Right atrium auricular region (tissue), 2 donors: ENCODE data around the gene PDK3. TPM values are rescaled to one million over a fixed set of nuclear protein-coding genes. Genes with fewer than 3 reads are reported as not detected.

Experiments used
- DNase-seq: peaks from one replicate; pipeline ENCODE4 v3.0.0-alpha.2; 2019; ENCODE audit warnings: low spot score
- H3K27ac ChIP-seq, 2 donors: fragments of 200-600 bp; sonication (generic); 1 replicate in 1 of 2; 2 replicates in 1 of 2; pipeline ENCODE4 v1.5.1; 2016 to 2019
- H3K27me3 ChIP-seq, 2 donors: fragments of 200-600 bp; sonication (generic); one replicate each; pipeline versions ENCODE4 v1.5.1 to v1.6.0; 2017 to 2019
- H3K36me3 ChIP-seq: fragments of 200-600 bp; sonication (generic); one replicate; pipeline ENCODE4 v1.5.1; 2016
- H3K4me1 ChIP-seq, 2 donors: fragments of 200-600 bp; sonication (generic); one replicate each; pipeline versions ENCODE4 v1.5.1 to v1.6.0; 2017 to 2019
- H3K4me3 ChIP-seq, 2 donors: fragments of 200-600 bp; sonication (generic); 1 replicate in 1 of 2; 2 replicates in 1 of 2; pipeline ENCODE4 v1.5.1; 2017 to 2019; ENCODE audit warnings: mild to moderate bottlenecking in 1 of 2, moderate library complexity in 1 of 2
- H3K9me3 ChIP-seq, 2 donors: fragments of 200-600 bp; sonication (generic); one replicate each; pipeline ENCODE4 v1.5.1; 2019
- total RNA-seq, 2 donors: library from RNA; depleted of rRNA; stranded (reverse); fragments of >200 nt; gene quantifications; one replicate each; pipeline ENCODE4 v1.1.0, GENCODE V29; 2016
- TF ChIP-seq, protein P1 (sequence below), 2 donors: fragments of 200-600 bp; sonication (generic); IDR thresholded peaks; one replicate each; pipeline ENCODE4 v1.5.1; 2019; ENCODE audit warnings: antibody characterized with exemption in 2 of 2

PDK3 gene
- total RNA-seq, 2 donors from 2014 or later = 30.0 to 34.3 TPM

DNA sequence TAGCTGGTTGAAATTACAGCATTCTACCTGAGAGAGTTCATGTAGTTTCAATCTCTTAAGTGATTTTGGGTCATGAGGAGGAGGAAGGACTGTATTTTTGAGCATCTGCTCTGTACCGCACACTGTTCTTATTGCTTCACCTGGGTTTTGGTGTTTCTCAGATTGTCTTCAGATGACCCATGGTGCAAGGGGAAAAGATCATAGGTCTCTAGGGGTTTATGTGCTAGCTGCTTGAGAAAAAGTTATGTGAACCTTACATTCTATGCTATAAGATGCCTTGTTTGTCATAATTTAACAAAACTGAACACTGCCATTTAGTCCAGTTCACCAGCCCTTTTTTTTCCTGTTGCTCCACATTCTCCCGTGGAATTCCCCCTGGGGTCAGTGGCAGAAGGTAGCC is 60.4 kb downstream of the PDK3 start:
- no peak overlapping the region for H3K27ac ChIP-seq
- TF ChIP-seq, protein P1, sequence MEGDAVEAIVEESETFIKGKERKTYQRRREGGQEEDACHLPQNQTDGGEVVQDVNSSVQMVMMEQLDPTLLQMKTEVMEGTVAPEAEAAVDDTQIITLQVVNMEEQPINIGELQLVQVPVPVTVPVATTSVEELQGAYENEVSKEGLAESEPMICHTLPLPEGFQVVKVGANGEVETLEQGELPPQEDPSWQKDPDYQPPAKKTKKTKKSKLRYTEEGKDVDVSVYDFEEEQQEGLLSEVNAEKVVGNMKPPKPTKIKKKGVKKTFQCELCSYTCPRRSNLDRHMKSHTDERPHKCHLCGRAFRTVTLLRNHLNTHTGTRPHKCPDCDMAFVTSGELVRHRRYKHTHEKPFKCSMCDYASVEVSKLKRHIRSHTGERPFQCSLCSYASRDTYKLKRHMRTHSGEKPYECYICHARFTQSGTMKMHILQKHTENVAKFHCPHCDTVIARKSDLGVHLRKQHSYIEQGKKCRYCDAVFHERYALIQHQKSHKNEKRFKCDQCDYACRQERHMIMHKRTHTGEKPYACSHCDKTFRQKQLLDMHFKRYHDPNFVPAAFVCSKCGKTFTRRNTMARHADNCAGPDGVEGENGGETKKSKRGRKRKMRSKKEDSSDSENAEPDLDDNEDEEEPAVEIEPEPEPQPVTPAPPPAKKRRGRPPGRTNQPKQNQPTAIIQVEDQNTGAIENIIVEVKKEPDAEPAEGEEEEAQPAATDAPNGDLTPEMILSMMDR (IDR thresholded peaks at IDR 0.05) = no peak
- no peaks in the 10 kb centered on the region for H3K9me3 ChIP-seq
- no peaks in the 10 kb centered on the region for H3K4me1 ChIP-seq
- H3K36me3 ChIP-seq = peaks cover 17% of the 10 kb centered on the region
- DNase-seq = no peak
- H3K27me3 ChIP-seq = no peaks in the 10 kb centered on the region
- no peak overlapping the region for H3K4me3 ChIP-seq

DNA sequence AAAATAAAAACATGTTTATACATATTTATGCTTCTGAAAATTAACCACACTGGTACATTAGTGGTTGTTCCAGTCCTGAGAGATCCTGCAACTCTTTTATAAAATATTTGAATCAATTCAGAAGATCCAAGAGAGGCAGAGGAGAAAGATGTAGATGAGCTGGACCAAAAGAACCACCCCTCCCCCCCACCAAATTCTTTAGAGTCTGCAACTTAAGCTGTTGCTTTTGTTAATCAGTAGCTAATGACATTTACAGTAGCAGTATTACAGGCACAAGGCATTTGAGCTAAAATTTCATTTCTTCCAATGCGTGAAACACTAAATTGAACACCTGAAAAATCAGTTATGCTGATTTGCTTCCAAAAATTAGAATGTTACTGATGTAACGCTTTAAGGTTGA is 61.5 kb downstream of the PDK3 start:
- H3K9me3 ChIP-seq = no peaks in the 10 kb centered on the region
- H3K27me3 ChIP-seq = no peaks in the 10 kb centered on the region
- H3K36me3 ChIP-seq = peaks cover 17% of the 10 kb centered on the region
- TF ChIP-seq, protein P1 (IDR thresholded peaks at IDR 0.05) = no peak
- DNase-seq = no peak
- H3K4me1 ChIP-seq = no peaks in the 10 kb centered on the region
- no peak overlapping the region for H3K27ac ChIP-seq
- no peak overlapping the region for H3K4me3 ChIP-seq

DNA sequence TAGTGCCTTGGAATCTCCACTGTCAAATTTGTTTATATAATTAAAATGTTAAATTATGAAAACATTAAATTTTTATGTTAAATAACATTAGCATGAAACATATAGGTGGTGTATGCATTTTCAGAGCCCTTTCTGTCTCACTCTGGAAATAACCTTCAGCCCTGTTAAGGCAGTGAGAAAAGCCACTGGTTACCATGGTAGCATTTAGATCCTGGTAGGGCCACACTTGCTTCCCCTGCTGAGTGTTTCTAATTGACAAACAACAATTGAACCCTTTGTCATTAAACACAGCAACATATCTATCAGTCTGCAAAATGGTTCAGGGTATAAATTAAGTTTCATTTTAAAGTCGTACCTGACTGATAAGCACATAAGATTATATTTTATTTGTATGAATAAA is 63.5 kb downstream of the PDK3 start:
- peaks cover 18% of the 10 kb centered on the region for H3K36me3 ChIP-seq
- TF ChIP-seq, protein P1 (IDR thresholded peaks at IDR 0.05) = no peak

DNA sequence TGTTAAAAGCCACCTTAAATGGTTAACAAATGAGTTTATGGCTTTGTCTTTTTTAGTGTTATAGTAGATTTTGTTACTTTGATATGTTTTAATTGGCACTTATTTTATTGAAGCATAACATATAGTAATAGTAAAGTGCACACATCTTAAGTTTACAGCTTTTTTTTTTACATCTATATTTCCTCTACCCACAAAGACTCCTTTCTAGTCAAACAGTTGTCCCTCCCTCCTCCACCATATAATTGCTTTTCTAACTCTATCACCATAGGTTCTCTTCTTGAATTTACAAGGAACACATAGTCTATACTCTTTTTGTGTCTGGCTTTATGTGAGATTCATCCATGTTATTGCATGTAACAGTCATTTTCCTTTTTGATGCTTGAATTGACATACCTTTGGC is 71.5 kb downstream of the PDK3 start:
- Histone ChIP-seq H3K27me3 (no peaks in the 10 kb centered on the region), H3K36me3 (peaks cover 3% of the 10 kb centered on the region)

More for the DNA sequence above, 63.5 kb downstream of the PDK3 start:
- H3K4me3 ChIP-seq = no peak overlapping the region
- no peak for DNase-seq
- H3K27me3 ChIP-seq = no peaks in the 10 kb centered on the region
- no peak overlapping the region for H3K27ac ChIP-seq
- no peaks in the 10 kb centered on the region for H3K4me1 ChIP-seq
- H3K9me3 ChIP-seq = no peaks in the 10 kb centered on the region

DNA sequence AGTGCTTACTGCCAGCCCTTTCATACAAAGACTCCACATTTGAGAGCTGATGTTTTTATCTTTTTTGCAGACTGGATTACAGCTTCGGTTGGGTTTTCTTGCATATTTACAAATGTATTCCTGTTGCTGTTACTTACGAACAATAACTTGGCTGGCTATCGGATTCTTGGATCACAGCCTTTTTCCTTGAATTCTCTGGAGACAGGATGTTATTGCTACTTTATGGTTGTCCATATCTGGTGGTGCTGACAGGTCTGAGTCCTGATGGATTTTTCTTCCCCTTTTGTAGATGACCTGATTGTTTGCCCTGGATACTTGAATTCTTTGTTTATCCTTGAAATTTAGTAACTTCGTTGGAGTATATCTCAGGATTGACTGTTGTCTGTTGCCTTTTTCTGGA is 77.7 kb downstream of the PDK3 start:
- peaks cover 0 to 6% of the 10 kb centered on the region in 2 donors for H3K4me1 ChIP-seq
- no peak overlapping the region for H3K27ac ChIP-seq
- no peaks in the 10 kb centered on the region for H3K9me3 ChIP-seq
- H3K27me3 ChIP-seq = no peaks in the 10 kb centered on the region
- TF ChIP-seq, protein P1 (IDR thresholded peaks at IDR 0.05) = no peak
- H3K36me3 ChIP-seq = no peaks in the 10 kb centered on the region
- H3K4me3 ChIP-seq = no peak overlapping the region
- DNase-seq = no peak

More for the DNA sequence above, 71.5 kb downstream of the PDK3 start:
- H3K4me1 ChIP-seq = no peaks in the 10 kb centered on the region
- no peak overlapping the region for H3K4me3 ChIP-seq
- TF ChIP-seq, protein P1 (IDR thresholded peaks at IDR 0.05) = no peak
- no peaks in the 10 kb centered on the region for H3K9me3 ChIP-seq
- DNase-seq = no peak
- H3K27ac ChIP-seq = no peak overlapping the region

DNA sequence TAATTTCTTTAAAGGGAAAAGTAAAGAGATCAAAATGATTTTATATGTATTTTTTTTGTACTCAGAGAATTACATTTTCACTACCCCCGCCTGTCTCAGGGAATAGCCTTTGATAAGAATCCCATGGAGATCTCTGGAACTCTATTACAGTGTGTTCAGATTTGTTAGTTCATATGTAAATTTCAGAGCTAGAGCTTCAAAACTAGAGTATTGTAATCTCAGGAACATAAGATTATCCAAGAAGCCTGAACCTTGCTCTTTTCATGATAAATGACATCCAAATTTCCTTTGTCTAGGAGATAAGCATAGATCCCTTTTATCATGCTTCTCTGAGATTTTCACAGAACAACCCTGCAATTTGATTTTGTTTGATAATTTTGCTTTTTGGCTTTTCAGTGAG is 82.9 kb downstream of the PDK3 start:
- TF ChIP-seq, protein P1 (IDR thresholded peaks at IDR 0.05) = no peak
- Histone ChIP-seq H3K36me3 (no peaks in the 10 kb centered on the region), H3K4me1 (no peaks in the 10 kb centered on the region), H3K27me3 (no peaks in the 10 kb centered on the region), H3K4me3 (no peak overlapping the region), H3K27ac (no peak overlapping the region), H3K9me3 (no peaks in the 10 kb centered on the region)
- no peak for DNase-seq
